ENCODE measurements around the gene TMEM258.
A peak's percentile ranks its signal among the peaks of the same experiment; 100 is the strongest.

TMEM258 gene

GRCh38 chr11:61792310-61793082, at the start of gene TMEM258, which contains the start of gene FEN1:
Gene TMEM258 (minus strand): TSS chr11:61792599. CDS start chr11:61792558, 41 bp downstream.
Gene FEN1 (plus strand): TSS chr11:61792911. CDS start chr11:61795362, 2,451 bp downstream.
- peak within 1 kb of the TSS; percentile 87 for H3K27ac ChIP-seq (ENCODE audit: low read depth, low read length)
- H3K9ac ChIP-seq (ENCODE audit: low read depth in 1 of 2, low read length in 2 of 2): peak within 1 kb of the TSS; percentile 93 to 98
- peaks cover 16 to 22% of the 10 kb centered on the region in 2 donors for H3K4me1 ChIP-seq (ENCODE audit: control insufficient read depth in 1 of 2, insufficient read depth in 2 of 2, low read length in 2 of 2)
- peak within 1 kb of the TSS; percentile 81 to 93 for H3K4me3 ChIP-seq (ENCODE audit: low read depth in 1 of 2, low read length in 2 of 2)
- H3K9me3 ChIP-seq (ENCODE audit: control insufficient read depth in 1 of 2, low read length in 2 of 2): no peaks in the 10 kb centered on the region
- H3K27me3 ChIP-seq (ENCODE audit: control insufficient read depth in 1 of 2, insufficient read depth in 2 of 2, low read length in 2 of 2): no peaks in the 10 kb centered on the region
- H3K36me3 ChIP-seq (ENCODE audit: control insufficient read depth in 1 of 2, insufficient read depth in 2 of 2, low read length in 2 of 2): peaks cover 20 to 34% of the 10 kb centered on the region in 2 donors

- no peak overlapping the region for H3K4me3 ChIP-seq (ENCODE audit: low read depth in 1 of 2, low read length in 2 of 2)
- no peaks in the 10 kb centered on the region for H3K4me1 ChIP-seq (ENCODE audit: control insufficient read depth in 1 of 2, insufficient read depth in 2 of 2, low read length in 2 of 2)
- H3K27ac ChIP-seq (ENCODE audit: low read depth, low read length): no peak overlapping the region
- H3K9me3 ChIP-seq (ENCODE audit: control insufficient read depth in 1 of 2, low read length in 2 of 2): no peaks in the 10 kb centered on the region
- H3K36me3 ChIP-seq (ENCODE audit: control insufficient read depth in 1 of 2, insufficient read depth in 2 of 2, low read length in 2 of 2): peaks cover 0 to 57% of the 10 kb centered on the region in 2 donors
- H3K27me3 ChIP-seq (ENCODE audit: control insufficient read depth in 1 of 2, insufficient read depth in 2 of 2, low read length in 2 of 2): no peaks in the 10 kb centered on the region
- no peak overlapping the region for H3K9ac ChIP-seq (ENCODE audit: low read depth in 1 of 2, low read length in 2 of 2)
Observed at GRCh38 chr11:61841636-61842527, 49.5 kb upstream of the TMEM258 start.

- Histone ChIP-seq H3K27me3 (ENCODE audit: control insufficient read depth in 1 of 2, insufficient read depth in 2 of 2, low read length in 2 of 2) (no peaks in the 10 kb centered on the region), H3K9me3 (ENCODE audit: control insufficient read depth in 1 of 2, low read length in 2 of 2) (no peaks in the 10 kb centered on the region), H3K4me3 (ENCODE audit: low read depth in 1 of 2, low read length in 2 of 2) (no peak overlapping the region), H3K9ac (ENCODE audit: low read depth in 1 of 2, low read length in 2 of 2) (no peak overlapping the region), H3K27ac (ENCODE audit: low read depth, low read length) (no peak overlapping the region), H3K4me1 (ENCODE audit: control insufficient read depth in 1 of 2, insufficient read depth in 2 of 2, low read length in 2 of 2) (no peaks in the 10 kb centered on the region), H3K36me3 (ENCODE audit: control insufficient read depth in 1 of 2, insufficient read depth in 2 of 2, low read length in 2 of 2) (peaks cover 0 to 57% of the 10 kb centered on the region in 2 donors)
Observed at GRCh38 chr11:61840371-61840770, 48.0 kb upstream of the TMEM258 start.

DNA sequence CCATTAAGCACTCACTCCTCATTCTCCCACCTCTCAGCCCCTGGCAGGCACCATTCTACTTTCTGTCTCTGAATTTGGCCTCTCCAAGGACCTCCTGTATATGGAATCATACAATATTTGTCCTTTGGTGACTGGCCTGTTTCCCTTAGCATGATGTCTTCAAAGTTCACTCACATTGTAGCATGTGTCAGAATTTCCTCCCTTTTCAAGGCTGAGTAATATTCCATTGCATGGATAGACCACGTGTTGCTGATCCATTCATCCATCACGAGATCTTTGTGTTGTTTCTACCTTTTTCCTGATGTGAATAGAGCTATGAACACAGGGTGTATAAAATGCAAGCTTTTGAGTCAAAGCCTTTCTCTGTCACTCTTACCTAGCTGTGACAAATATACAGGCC, 47.3 kb upstream of the TMEM258 start:
- no peaks in the 10 kb centered on the region for H3K27me3 ChIP-seq (ENCODE audit: control insufficient read depth in 1 of 2, insufficient read depth in 2 of 2, low read length in 2 of 2)
- no peaks in the 10 kb centered on the region for H3K9me3 ChIP-seq (ENCODE audit: control insufficient read depth in 1 of 2, low read length in 2 of 2)
- H3K4me3 ChIP-seq (ENCODE audit: low read depth in 1 of 2, low read length in 2 of 2): no peak overlapping the region
- no peak overlapping the region for H3K9ac ChIP-seq (ENCODE audit: low read depth in 1 of 2, low read length in 2 of 2)
- H3K4me1 ChIP-seq (ENCODE audit: control insufficient read depth in 1 of 2, insufficient read depth in 2 of 2, low read length in 2 of 2): peaks cover 4% of the 10 kb centered on the region in 2 donors
- peaks cover 0 to 52% of the 10 kb centered on the region in 2 donors for H3K36me3 ChIP-seq (ENCODE audit: control insufficient read depth in 1 of 2, insufficient read depth in 2 of 2, low read length in 2 of 2)
- H3K27ac ChIP-seq (ENCODE audit: low read depth, low read length): no peak overlapping the region

- no peak overlapping the region for H3K4me3 ChIP-seq (ENCODE audit: low read depth in 1 of 2, low read length in 2 of 2)
- no peak overlapping the region for H3K27ac ChIP-seq (ENCODE audit: low read depth, low read length)
- no peak overlapping the region for H3K9ac ChIP-seq (ENCODE audit: low read depth in 1 of 2, low read length in 2 of 2)
- H3K9me3 ChIP-seq (ENCODE audit: control insufficient read depth in 1 of 2, low read length in 2 of 2): no peaks in the 10 kb centered on the region
- H3K36me3 ChIP-seq (ENCODE audit: control insufficient read depth in 1 of 2, insufficient read depth in 2 of 2, low read length in 2 of 2): peaks cover 0 to 52% of the 10 kb centered on the region in 2 donors
- H3K4me1 ChIP-seq (ENCODE audit: control insufficient read depth in 1 of 2, insufficient read depth in 2 of 2, low read length in 2 of 2): peaks cover 12% of the 10 kb centered on the region in 2 donors
- H3K27me3 ChIP-seq (ENCODE audit: control insufficient read depth in 1 of 2, insufficient read depth in 2 of 2, low read length in 2 of 2): no peaks in the 10 kb centered on the region
Observed at GRCh38 chr11:61838921-61839320, 46.5 kb upstream of the TMEM258 start.

DNA sequence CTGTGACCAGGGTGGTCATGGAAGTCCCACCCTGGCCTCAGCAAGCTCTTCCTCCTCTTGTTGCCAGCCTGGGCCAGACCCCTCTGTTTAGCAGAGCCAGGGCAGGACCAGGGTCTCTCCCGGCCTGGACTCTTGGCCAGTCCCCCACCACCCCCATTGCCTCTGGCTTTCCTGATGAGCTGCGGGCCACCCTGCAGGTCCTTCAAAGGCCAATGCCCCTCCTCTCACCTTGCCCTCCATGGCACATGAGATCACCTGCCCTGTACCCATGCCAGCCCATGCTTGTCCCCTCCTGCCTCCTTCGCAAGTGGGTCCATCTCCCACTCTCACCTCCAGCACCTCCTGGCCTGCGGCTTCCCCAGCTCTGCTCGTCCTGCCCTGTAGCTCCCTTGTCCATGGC, 46.1 kb upstream of the TMEM258 start:
- Histone ChIP-seq H3K4me1 (ENCODE audit: control insufficient read depth in 1 of 2, insufficient read depth in 2 of 2, low read length in 2 of 2) (peaks cover 15 to 16% of the 10 kb centered on the region in 2 donors), H3K27ac (ENCODE audit: low read depth, low read length) (no peak overlapping the region), H3K27me3 (ENCODE audit: control insufficient read depth in 1 of 2, insufficient read depth in 2 of 2, low read length in 2 of 2) (no peaks in the 10 kb centered on the region), H3K9me3 (ENCODE audit: control insufficient read depth in 1 of 2, low read length in 2 of 2) (no peaks in the 10 kb centered on the region), H3K36me3 (ENCODE audit: control insufficient read depth in 1 of 2, insufficient read depth in 2 of 2, low read length in 2 of 2) (peaks cover 0 to 51% of the 10 kb centered on the region in 2 donors), H3K4me3 (ENCODE audit: low read depth in 1 of 2, low read length in 2 of 2) (no peak overlapping the region), H3K9ac (ENCODE audit: low read depth in 1 of 2, low read length in 2 of 2) (no peak overlapping the region)

- no peak overlapping the region for H3K9ac ChIP-seq (ENCODE audit: low read depth in 1 of 2, low read length in 2 of 2)
- H3K4me3 ChIP-seq (ENCODE audit: low read depth in 1 of 2, low read length in 2 of 2): no peak overlapping the region
- no peak overlapping the region for H3K27ac ChIP-seq (ENCODE audit: low read depth, low read length)
- no peaks in the 10 kb centered on the region for H3K27me3 ChIP-seq (ENCODE audit: control insufficient read depth in 1 of 2, insufficient read depth in 2 of 2, low read length in 2 of 2)
- H3K4me1 ChIP-seq (ENCODE audit: control insufficient read depth in 1 of 2, insufficient read depth in 2 of 2, low read length in 2 of 2): peaks cover 21 to 24% of the 10 kb centered on the region in 2 donors
- H3K9me3 ChIP-seq (ENCODE audit: control insufficient read depth in 1 of 2, low read length in 2 of 2): no peaks in the 10 kb centered on the region
- peaks cover 0 to 41% of the 10 kb centered on the region in 2 donors for H3K36me3 ChIP-seq (ENCODE audit: control insufficient read depth in 1 of 2, insufficient read depth in 2 of 2, low read length in 2 of 2)
Observed at GRCh38 chr11:61837411-61838005, 45.1 kb upstream of the TMEM258 start.

- Histone ChIP-seq H3K27me3 (ENCODE audit: control insufficient read depth in 1 of 2, insufficient read depth in 2 of 2, low read length in 2 of 2) (no peaks in the 10 kb centered on the region), H3K9ac (ENCODE audit: low read depth in 1 of 2, low read length in 2 of 2) (no peak overlapping the region), H3K4me1 (ENCODE audit: control insufficient read depth in 1 of 2, insufficient read depth in 2 of 2, low read length in 2 of 2) (peaks cover 27 to 36% of the 10 kb centered on the region in 2 donors), H3K4me3 (ENCODE audit: low read depth in 1 of 2, low read length in 2 of 2) (no peak overlapping the region), H3K9me3 (ENCODE audit: control insufficient read depth in 1 of 2, low read length in 2 of 2) (no peaks in the 10 kb centered on the region), H3K36me3 (ENCODE audit: control insufficient read depth in 1 of 2, insufficient read depth in 2 of 2, low read length in 2 of 2) (peaks cover 0 to 29% of the 10 kb centered on the region in 2 donors), H3K27ac (ENCODE audit: low read depth, low read length) (no peak overlapping the region)
Observed at GRCh38 chr11:61836193-61836592, 43.8 kb upstream of the TMEM258 start.

DNA sequence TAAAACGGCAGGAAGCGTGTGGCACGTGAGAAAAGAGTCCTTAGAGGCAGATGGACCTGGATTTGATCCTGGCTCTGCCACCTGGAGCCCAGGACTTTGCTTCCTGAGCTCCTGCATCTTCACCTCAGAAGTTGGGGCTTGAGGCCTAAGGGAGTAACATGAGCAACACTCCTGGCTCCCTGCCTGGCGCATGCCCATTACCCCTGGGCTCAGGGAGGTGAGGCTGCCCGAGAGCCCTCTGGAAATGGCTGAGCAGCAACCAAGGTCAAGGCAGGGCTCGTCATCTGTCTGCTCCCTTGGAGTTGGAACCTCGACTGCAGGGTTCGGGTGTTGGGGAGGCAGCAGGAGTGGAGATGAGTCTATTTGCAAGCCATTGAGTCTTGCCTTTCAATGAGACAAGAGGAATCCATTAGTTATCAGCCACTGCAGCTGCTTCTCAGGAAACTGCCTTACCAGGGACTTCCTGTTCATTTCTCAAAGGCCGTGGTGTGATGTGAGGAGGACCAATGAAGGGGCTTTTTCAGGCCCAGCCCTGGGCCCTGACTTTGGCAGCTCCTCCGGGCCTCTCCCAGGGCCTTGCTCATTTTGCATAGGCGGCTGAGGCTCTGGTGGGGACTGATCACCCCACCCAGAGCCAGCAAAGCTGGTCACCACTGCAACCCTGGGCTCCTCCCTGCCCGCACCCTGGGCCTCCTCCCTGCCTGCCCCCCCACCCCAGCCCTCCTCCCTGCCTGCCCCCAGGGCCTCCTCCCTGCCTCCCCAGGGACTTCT, 42.1 kb upstream of the TMEM258 start:
- Histone ChIP-seq H3K36me3 (ENCODE audit: control insufficient read depth in 1 of 2, insufficient read depth in 2 of 2, low read length in 2 of 2) (peaks cover 0 to 12% of the 10 kb centered on the region in 2 donors), H3K4me1 (ENCODE audit: control insufficient read depth in 1 of 2, insufficient read depth in 2 of 2, low read length in 2 of 2) (peaks cover 27 to 52% of the 10 kb centered on the region in 2 donors), H3K27me3 (ENCODE audit: control insufficient read depth in 1 of 2, insufficient read depth in 2 of 2, low read length in 2 of 2) (no peaks in the 10 kb centered on the region), H3K4me3 (ENCODE audit: low read depth in 1 of 2, low read length in 2 of 2) (peak overlapping the region in 1 of 2 donors; percentile 11), H3K27ac (ENCODE audit: low read depth, low read length) (peak overlapping the region; percentile 41), H3K9me3 (ENCODE audit: control insufficient read depth in 1 of 2, low read length in 2 of 2) (no peaks in the 10 kb centered on the region), H3K9ac (ENCODE audit: low read depth in 1 of 2, low read length in 2 of 2) (peak overlapping the region in 1 of 2 donors; percentile 30)
